Esophagus muscularis mucosa (tissue), 4 donors: ENCODE results near the gene SDK1. TPM values are rescaled to one million over a fixed set of nuclear protein-coding genes. Genes with fewer than 3 reads are reported as not detected.

Experiments used
- DNase-seq: peaks from one replicate; pipeline ENCODE4 v3.0.0-alpha.2; 2017; ENCODE audit errors: extremely low spot score
- H3K27ac ChIP-seq, 4 donors: fragments of 200-600 bp; sonication (generic); replicated peaks in 1 of 4; 1 replicate in 3 of 4; 2 replicates in 1 of 4; pipeline ENCODE4 v1.5.1; 2016 to 2019; ENCODE audit warnings: mild to moderate bottlenecking in 1 of 4
- H3K27me3 ChIP-seq, 4 donors: fragments of 200-600 bp; sonication (generic); one replicate each; pipeline versions ENCODE4 v1.5.1 to v1.6.0; 2016 to 2019
- H3K36me3 ChIP-seq, 4 donors: fragments of 200-600 bp; sonication (generic); one replicate each; pipeline ENCODE4 v1.5.1; 2016 to 2019
- H3K4me1 ChIP-seq, 4 donors: fragments of 200-600 bp; sonication (generic); one replicate each; pipeline ENCODE4 v1.5.1; 2016 to 2019
- H3K4me3 ChIP-seq, 4 donors: fragments of 200-600 bp; sonication (generic); 1 replicate in 2 of 4; 2 replicates in 2 of 4; pipeline ENCODE4 v1.5.1; 2016 to 2019; ENCODE audit warnings: mild to moderate bottlenecking in 4 of 4, moderate library complexity in 1 of 4
- H3K9me3 ChIP-seq, 4 donors: fragments of 200-600 bp; sonication (generic); 1 replicate in 3 of 4; 2 replicates in 1 of 4; pipeline ENCODE4 v1.5.1; 2016 to 2019
- CTCF ChIP-seq, 3 experiments: fragments of 200-600 bp in 2 of 3; fragments of 450-650 bp in 1 of 3; sonication (generic) in 2 of 3; IDR thresholded peaks; one replicate each; pipeline ENCODE4 v1.5.1; 2017 to 2019; ENCODE audit warnings: antibody characterized with exemption in 3 of 3, mild to moderate bottlenecking in 2 of 3, moderate library complexity in 1 of 3
- EP300 ChIP-seq: sonication (generic); formaldehyde crosslinking; IDR thresholded peaks from one replicate; pipeline ENCODE4 v1.6.1; 2017; ENCODE audit warnings: antibody characterized with exemption
- POLR2A ChIP-seq: fragments of 450-650 bp; IDR thresholded peaks from one replicate; pipeline ENCODE4 v1.6.1; 2017; ENCODE audit warnings: antibody characterized with exemption, moderate library complexity, mild to moderate bottlenecking, low read depth
- POLR2AphosphoS5 ChIP-seq, 2 donors: sonication (generic); formaldehyde crosslinking; IDR thresholded peaks; one replicate each; pipeline ENCODE4 v1.6.1; 2017; ENCODE audit warnings: antibody characterized with exemption in 2 of 2
- WGBS: methylation state at CpG from one replicate; pipeline ENCODE4 v1.1.5; 2018; 5-methylcytosine and 5-hydroxymethylcytosine counted together
- intact Hi-C: fragments of 100-400 bp; cut with DNase I; formaldehyde crosslinking; loops from one replicate; pipeline ENCODE4 v1.15.1; 2023
- total RNA-seq, 4 donors: library from RNA; depleted of rRNA; stranded (reverse); fragments of >200 nt; gene quantifications; one replicate each; pipeline versions ENCODE4 v1.1.0 to v1.2.1, GENCODE V29; 2016

Gene SDK1
- total RNA-seq, 4 donors from 2014 or later: 7.8 to 18.6 (median 12.0) TPM

DNA sequence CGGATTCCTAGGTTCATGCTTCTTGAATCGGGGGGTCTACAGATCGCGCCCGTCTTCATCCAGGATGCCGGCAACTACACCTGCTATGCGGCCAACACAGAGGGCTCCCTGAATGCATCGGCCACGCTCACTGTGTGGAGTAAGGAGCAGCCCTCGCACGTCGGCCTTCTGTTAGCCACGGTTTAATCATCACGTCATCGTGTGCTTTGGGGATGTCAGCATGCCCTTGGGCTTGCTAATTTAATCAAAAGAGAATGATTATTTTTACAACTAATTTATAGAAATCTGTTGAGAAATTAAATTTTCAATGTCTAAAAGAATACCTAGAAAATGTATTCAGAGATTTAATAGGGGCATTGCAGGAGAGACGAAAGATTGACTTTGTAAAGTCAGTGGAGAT lies 668.2 kb downstream of the SDK1 start:
- H3K27ac ChIP-seq: no peak overlapping the region
- no peaks in the 10 kb centered on the region for H3K4me1 ChIP-seq
- H3K9me3 ChIP-seq: no peaks in the 10 kb centered on the region
- no peak for TF ChIP-seq POLR2AphosphoS5 (IDR thresholded peaks at IDR 0.05)
- TF ChIP-seq CTCF (IDR thresholded peaks at IDR 0.05): no peak
- no peak for TF ChIP-seq POLR2A
- TF ChIP-seq EP300: no peak
- no peaks in the 10 kb centered on the region for H3K27me3 ChIP-seq
- H3K36me3 ChIP-seq: peaks cover 0 to 2% (median under 1%) of the 10 kb centered on the region in 4 donors
- no peak for DNase-seq
- intact Hi-C loops: no loop called here
- H3K4me3 ChIP-seq: no peak overlapping the region
- WGBS: 95% methylated on average over 16 of the region's 16 CpGs

DNA sequence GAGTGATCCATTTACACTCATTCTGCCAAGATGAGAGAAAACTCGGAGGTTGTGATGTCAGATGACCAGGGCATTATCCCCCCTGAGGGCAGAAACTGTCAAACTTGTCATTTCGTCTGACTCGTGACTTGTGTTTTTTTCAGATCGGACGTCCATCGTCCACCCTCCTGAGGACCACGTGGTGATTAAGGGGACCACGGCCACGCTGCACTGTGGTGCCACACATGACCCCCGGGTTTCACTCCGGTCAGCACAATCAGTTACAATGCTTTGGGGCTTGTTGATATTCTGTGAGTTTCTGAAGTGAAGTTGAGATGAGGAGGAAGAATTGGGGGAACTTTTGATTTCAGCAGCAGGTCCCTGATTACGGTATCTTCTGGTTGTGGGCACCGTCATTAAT lies 670.3 kb downstream of the SDK1 start:
- no peaks in the 10 kb centered on the region for H3K9me3 ChIP-seq
- 88% methylated on average over 13 of the region's 13 CpGs for WGBS

GRCh38 chr7:3973264-3973663 lies 672.2 kb downstream of the SDK1 start:
- no peak for TF ChIP-seq EP300
- TF ChIP-seq CTCF (IDR thresholded peaks at IDR 0.05): no peak
- no peak for TF ChIP-seq POLR2AphosphoS5 (IDR thresholded peaks at IDR 0.05)
- TF ChIP-seq POLR2A: no peak

More for the DNA sequence above, 670.3 kb downstream of the SDK1 start:
- no peak overlapping the region for H3K27ac ChIP-seq
- no peak overlapping the region for H3K4me3 ChIP-seq
- DNase-seq: no peak
- H3K27me3 ChIP-seq: no peaks in the 10 kb centered on the region
- peaks cover 0 to 6% (median 1%) of the 10 kb centered on the region in 4 donors for H3K36me3 ChIP-seq
- H3K4me1 ChIP-seq: no peaks in the 10 kb centered on the region
- intact Hi-C loops: no loop called here
- no peak for TF ChIP-seq POLR2AphosphoS5 (IDR thresholded peaks at IDR 0.05)
- no peak for TF ChIP-seq EP300
- no peak for TF ChIP-seq POLR2A
- TF ChIP-seq CTCF (IDR thresholded peaks at IDR 0.05): no peak

GRCh38 chr7:3974329-3974728 lies 673.3 kb downstream of the SDK1 start:
- WGBS: 94% methylated on average over 19 of the region's 19 CpGs
- DNase-seq: no peak
- no peak overlapping the region for H3K4me3 ChIP-seq
- H3K9me3 ChIP-seq: no peaks in the 10 kb centered on the region
- no peak for TF ChIP-seq POLR2AphosphoS5 (IDR thresholded peaks at IDR 0.05)
- TF ChIP-seq CTCF (IDR thresholded peaks at IDR 0.05): no peak
- no peak for TF ChIP-seq POLR2A
- TF ChIP-seq EP300: no peak
- H3K36me3 ChIP-seq: peaks cover 0 to 6% (median 0%) of the 10 kb centered on the region in 4 donors
- no peaks in the 10 kb centered on the region for H3K4me1 ChIP-seq
- intact Hi-C loops: no loop called here
- no peaks in the 10 kb centered on the region for H3K27me3 ChIP-seq
- no peak overlapping the region for H3K27ac ChIP-seq

More at GRCh38 chr7:3973264-3973663, 672.2 kb downstream of the SDK1 start:
- Histone ChIP-seq H3K4me3 (no peak overlapping the region), H3K27me3 (no peaks in the 10 kb centered on the region), H3K36me3 (peaks cover 0 to 6% (median 0%) of the 10 kb centered on the region in 4 donors), H3K4me1 (no peaks in the 10 kb centered on the region), H3K9me3 (no peaks in the 10 kb centered on the region), H3K27ac (no peak overlapping the region)
- no peak for DNase-seq
- intact Hi-C loops: no loop called here
- 77% methylated on average over 3 of the region's 3 CpGs for WGBS

GRCh38 chr7:3975371-3975770 lies 674.3 kb downstream of the SDK1 start:
- Histone ChIP-seq H3K27me3 (no peaks in the 10 kb centered on the region), H3K36me3 (peaks cover 0 to 6% (median 0%) of the 10 kb centered on the region in 4 donors), H3K4me3 (no peak overlapping the region), H3K9me3 (no peaks in the 10 kb centered on the region), H3K4me1 (no peaks in the 10 kb centered on the region), H3K27ac (no peak overlapping the region)
- intact Hi-C loops: no loop called here
- TF ChIP-seq POLR2A (no peak), EP300 (no peak), CTCF (IDR thresholded peaks at IDR 0.05) (no peak), POLR2AphosphoS5 (IDR thresholded peaks at IDR 0.05) (no peak)
- no peak for DNase-seq
- 97% methylated on average over 4 of the region's 6 CpGs for WGBS
